Heart left ventricle (tissue), 16 donors: ENCODE results near the gene TTC32. TPM values are rescaled to one million over a fixed set of nuclear protein-coding genes. Genes with fewer than 3 reads are reported as not detected.

ENCODE experiments used
- ATAC-seq, 4 donors: fragments of 200-7000 bp; cut with Tn5 transposase; one replicate each; pipeline ENCODE4 v1.9.1; 2020 to 2022; ENCODE audit warnings: moderate library complexity in 4 of 4, mild to moderate bottlenecking in 3 of 4, moderate number of reproducible peaks in 1 of 4
- DNase-seq, 5 donors: peaks; one replicate each; pipeline ENCODE4 v3.0.0-alpha.2; 2020
- H3K27ac ChIP-seq, 12 donors: fragments of 200-600 bp; sonication (generic) in 4 of 12; one replicate each; pipeline versions ENCODE4 v1.5.0 to v1.8.0; 2016 to 2022; ENCODE audit warnings: mild to moderate bottlenecking in 2 of 12
- H3K27me3 ChIP-seq, 9 donors: fragments of 200-600 bp; sonication (generic) in 2 of 9; one replicate each; pipeline versions ENCODE4 v1.5.1 to v1.8.0; 2016 to 2022; ENCODE audit warnings: mild to moderate bottlenecking in 3 of 9
- H3K36me3 ChIP-seq, 9 donors: fragments of 200-600 bp; sonication (generic) in 2 of 9; one replicate each; pipeline versions ENCODE4 v1.5.0 to v1.8.0; 2018 to 2022; ENCODE audit warnings: mild to moderate bottlenecking in 2 of 9
- H3K4me1 ChIP-seq, 12 donors: fragments of 200-600 bp; sonication (generic) in 4 of 12; one replicate each; pipeline versions ENCODE4 v1.5.0 to v1.8.0; 2016 to 2022; ENCODE audit warnings: mild to moderate bottlenecking in 3 of 12
- H3K4me3 ChIP-seq, 12 donors: fragments of 200-600 bp; sonication (generic) in 4 of 12; one replicate each; pipeline versions ENCODE4 v1.5.0 to v1.8.0; 2017 to 2022; ENCODE audit warnings: mild to moderate bottlenecking in 9 of 12, moderate library complexity in 4 of 12
- H3K9me3 ChIP-seq, 12 donors: fragments of 200-600 bp; sonication (generic) in 4 of 12; one replicate each; pipeline versions ENCODE4 v1.5.0 to v1.8.0; 2016 to 2022; ENCODE audit warnings: mild to moderate bottlenecking in 1 of 12
- CTCF ChIP-seq, 12 donors: fragments of 200-600 bp; sonication (generic) in 4 of 12; IDR thresholded peaks; one replicate each; pipeline versions ENCODE4 v1.5.0 to v1.8.0; 2018 to 2022; ENCODE audit warnings: antibody characterized with exemption in 12 of 12, mild to moderate bottlenecking in 5 of 12
- POLR2A ChIP-seq, 2 donors: fragments of 450-650 bp; IDR thresholded peaks; one replicate each; pipeline ENCODE4 v1.6.1; 2017; ENCODE audit warnings: antibody characterized with exemption in 2 of 2, mild to moderate bottlenecking in 2 of 2, moderate library complexity in 2 of 2
- WGBS, 4 donors: extraction: QIAGEN DNeasy Blood & Tissue Kit in 2 of 4; methylation state at CpG; one replicate each; pipeline versions ENCODE4 v1.1.5 to v1.1.7; 2013 to 2018; 5-methylcytosine and 5-hydroxymethylcytosine counted together
- intact Hi-C, 10 donors: fragments of 100-400 bp; cut with DNase I; formaldehyde crosslinking; loops; one replicate each; pipeline versions ENCODE4 v1.11.1 to v1.14.2; 2022
- polyA plus RNA-seq, 2 donors: library from polyadenylated mRNA; stranded (reverse); fragments of 200-250 nt; gene quantifications; one replicate each; pipeline ENCODE4 v1.2.3, GENCODE V29; 2013
- total RNA-seq, 9 donors: library from RNA; depleted of rRNA in 2 of 9; stranded (reverse); fragments of >200 nt in 2 of 9; fragmentation: NEBNext Ultra II Directional in 3 of 9; extraction: Animal tissue kit (Norgen Biotek cat#: 25700) in 3 of 9; gene quantifications; one replicate each; pipeline versions ENCODE4 v1.1.0 to v1.2.4, GENCODE V29; 2016 to 2023
- donor health status: ischemic (EF 13 %, LVEDD 7.1; RV severe dilation, severe dysfunction).
- donor health status: healthy with polysubstance abuse.
- donor health status: DM: no; HTN: yes; CAD: no.
- donor health status: DM: no; HTN: no; CAD: no.
- donor health status: ischemic (EF 25% LVEDD 6.9; RV normal size, moderate dysfunction).
- donor health status: ischemic (EF 25% LVEDD 5.7; RV mildly dilated, moderate dysfunction).
- donor health status: healthy.
- donor health status: DM: yes; HTN: yes; CAD: no.
- donor health status: ischemic (EF 35%, LVEDD 5.7; RV mildly dilated, moderate dysfunction).
- donor health status: nonischemic (EF 11% LVEDD 7.7; RV severe dilation, severe dysfunction).
- donor health status: DM: yes; HTN: yes; CAD: no.
- donor health status: PGD.
- donor health status: ischemic (EF 29% LVEDD 5.4; RV normal size, mild dysfunction).
- donor health status: nonischemic (EF 23%, LVEDD 6.1; RV moderate dilation, normal function).

Gene TTC32
- total and polyA plus RNA-seq, 11 donors = 2.6 to 10.3 (median 6.3) TPM

- ATAC-seq (no peak), DNase-seq (no peak)
- Histone ChIP-seq H3K4me1 (peaks cover 0 to 10% (median 0%) of the 10 kb centered on the region in 12 donors), H3K9me3 (no peaks in the 10 kb centered on the region), H3K27ac (no peak overlapping the region), H3K4me3 (no peak overlapping the region), H3K36me3 (peaks cover 0 to 22% (median 0%) of the 10 kb centered on the region in 9 donors), H3K27me3 (no peaks in the 10 kb centered on the region)
- intact Hi-C loops = no loop called here
- no peak for TF ChIP-seq POLR2A (IDR thresholded peaks at IDR 0.05)
- 67 to 72% (median 68%) methylated on average over 2 of the region's 2 CpGs for WGBS, 4 donors
Observed at GRCh38 chr2:19944205-19944845, 42.5 kb upstream of the TTC32 start.

- H3K9me3 ChIP-seq = no peaks in the 10 kb centered on the region
- ATAC-seq = no peak
- WGBS, 4 donors = 15 to 27% (median 25%) methylated on average over 1 of the region's 1 CpG
Observed at GRCh38 chr2:19943189-19943588, 41.4 kb upstream of the TTC32 start.

GRCh38 chr2:19942199-19942598, 40.4 kb upstream of the TTC32 start:
- ATAC-seq = no peak

More at GRCh38 chr2:19943189-19943588, 41.4 kb upstream of the TTC32 start:
- no peak overlapping the region for H3K27ac ChIP-seq
- intact Hi-C loops = no loop called here
- TF ChIP-seq CTCF (IDR thresholded peaks at IDR 0.05) (no peak), POLR2A (IDR thresholded peaks at IDR 0.05) (no peak)
- no peak overlapping the region for H3K4me3 ChIP-seq
- H3K27me3 ChIP-seq = no peaks in the 10 kb centered on the region
- H3K36me3 ChIP-seq = peaks cover 0 to 27% (median 0%) of the 10 kb centered on the region in 9 donors
- H3K4me1 ChIP-seq = peaks cover 0 to 7% (median 0%) of the 10 kb centered on the region in 12 donors
- DNase-seq = no peak

GRCh38 chr2:19937004-19937403, 35.2 kb upstream of the TTC32 start:
- TF ChIP-seq POLR2A (IDR thresholded peaks at IDR 0.05) (no peak), CTCF (IDR thresholded peaks at IDR 0.05) (no peak)
- Histone ChIP-seq H3K9me3 (no peaks in the 10 kb centered on the region), H3K27ac (no peak overlapping the region), H3K4me3 (no peak overlapping the region), H3K27me3 (no peaks in the 10 kb centered on the region), H3K4me1 (no peaks in the 10 kb centered on the region), H3K36me3 (peaks cover 0 to 54% (median 20%) of the 10 kb centered on the region in 9 donors)
- DNase-seq (no peak), ATAC-seq (no peak)
- intact Hi-C loops = no loop called here
- WGBS, 4 donors = 90 to 92% (median 91%) methylated on average over 4 of the region's 4 CpGs

More at GRCh38 chr2:19942199-19942598, 40.4 kb upstream of the TTC32 start:
- Histone ChIP-seq H3K27me3 (no peaks in the 10 kb centered on the region), H3K27ac (no peak overlapping the region), H3K4me1 (peaks cover 0 to 7% (median 0%) of the 10 kb centered on the region in 12 donors), H3K9me3 (no peaks in the 10 kb centered on the region), H3K36me3 (peaks cover 0 to 34% (median 7%) of the 10 kb centered on the region in 9 donors), H3K4me3 (no peak overlapping the region)
- TF ChIP-seq POLR2A (IDR thresholded peaks at IDR 0.05) (no peak), CTCF (IDR thresholded peaks at IDR 0.05) (no peak)
- intact Hi-C loops = no loop called here
- no peak for DNase-seq

- Histone ChIP-seq H3K36me3 (peaks cover 0 to 55% (median 20%) of the 10 kb centered on the region in 9 donors), H3K27me3 (no peaks in the 10 kb centered on the region), H3K4me1 (no peaks in the 10 kb centered on the region), H3K9me3 (no peaks in the 10 kb centered on the region), H3K4me3 (no peak overlapping the region), H3K27ac (no peak overlapping the region)
- intact Hi-C loops = no loop called here
- 88 to 97% (median 95%) methylated on average over 2 of the region's 2 CpGs for WGBS, 4 donors
- TF ChIP-seq POLR2A (IDR thresholded peaks at IDR 0.05) = no peak
- no peak for TF ChIP-seq CTCF (IDR thresholded peaks at IDR 0.05)
- no peak for DNase-seq
- no peak for ATAC-seq
Observed at GRCh38 chr2:19936203-19936602, 34.4 kb upstream of the TTC32 start.
